GM12878 (cell line): ENCODE measurements around the gene COG4. TPM values are rescaled to one million over a fixed set of nuclear protein-coding genes. Genes with fewer than 3 reads are reported as not detected.
A peak's percentile ranks its signal among the peaks of the same experiment; 100 is the strongest.

ENCODE experiments used
- ATAC-seq: fragments of 200-7000 bp; cut with Tn5 transposase; 3 replicates; pipeline ENCODE4 v1.9.1; 2020; ENCODE audit warnings: mild to moderate bottlenecking, moderate library complexity
- BruUV-seq: library from RNA; stranded (reverse); fragments of 400-500 nt; replicated peaks from 2 replicates; lab custom pipeline; 2021; lab: Mats Ljungman, UMichigan
- CTCF ChIA-PET: fragments of 300-600 bp; sonication (Branson Sonifier 250); formaldehyde crosslinking; extraction: SDS; loops from one replicate; lab custom pipeline; 2021; ENCODE audit warnings: inconsistent platforms; lab: Yijun Ruan, JAX
- POLR2A ChIA-PET: fragments of 350-600 bp; formaldehyde crosslinking; extraction: SDS; loops from one replicate; lab custom pipeline; 2021; ENCODE audit warnings: inconsistent platforms; lab: Charles Lee
- RAD21 ChIA-PET: fragments of 300-600 bp; sonication (Branson Sonifier 250); formaldehyde crosslinking; loops from one replicate; lab custom pipeline; 2023; ENCODE audit warnings: antibody characterized with exemption; ENCODE audit not compliant: unreplicated experiment; lab: Charles Lee
- SMC1A ChIA-PET: fragments of 300-600 bp; sonication (Branson Sonifier 250); formaldehyde crosslinking; loops from one replicate; lab custom pipeline; 2023; ENCODE audit not compliant: unreplicated experiment, uncharacterized antibody; lab: Charles Lee
- DNase-seq: peaks from one replicate; pipeline ENCODE4 v3.0.0-alpha.2; 2011; ENCODE audit warnings: low read depth, low spot score
- FAIRE-seq: peaks from 3 replicates; lab custom pipeline; 2011; peaks lifted over from hg19 to GRCh38; lab: Jason Lieb, UNC
- H2AFZ ChIP-seq: 2 replicates; pipeline ENCODE4 v1.6.0; 2011; ENCODE audit warnings: low read depth, low read length, control low read depth; ENCODE audit not compliant: control insufficient read depth
- H3K27ac ChIP-seq: 2 replicates; pipeline ENCODE4 v1.5.1; 2011; ENCODE audit warnings: control low read depth; ENCODE audit not compliant: control insufficient read depth, insufficient read depth
- H3K27me3 ChIP-seq, 2 experiments: replicated peaks in 1 of 2; 2 replicates each; pipeline versions ENCODE4 v1.6.0 to v1.6.1; 2011; ENCODE audit warnings: low read length in 1 of 2; ENCODE audit not compliant: control insufficient read depth in 2 of 2, insufficient read depth in 2 of 2
- H3K36me3 ChIP-seq, 2 experiments: 2 replicates each; pipeline ENCODE4 v1.5.1; 2011; ENCODE audit warnings: low read length in 1 of 2; ENCODE audit not compliant: control insufficient read depth in 2 of 2, insufficient read depth in 2 of 2
- H3K4me1 ChIP-seq: 2 replicates; pipeline ENCODE4 v1.6.1; 2011; ENCODE audit warnings: mild to moderate bottlenecking, low read length, moderate library complexity, mixed read lengths; ENCODE audit not compliant: control insufficient read depth, insufficient read depth
- H3K4me2 ChIP-seq: 2 replicates; pipeline ENCODE4 v1.6.0; 2011; ENCODE audit warnings: control low read depth; ENCODE audit not compliant: control insufficient read depth, insufficient read depth
- H3K4me3 ChIP-seq: fragments of 200-600 bp; sonication (generic); 2 replicates; pipeline ENCODE4 v1.5.1; 2016
- H3K79me2 ChIP-seq: 2 replicates; pipeline ENCODE4 v1.6.0; 2011; ENCODE audit warnings: low read length; ENCODE audit not compliant: control insufficient read depth, insufficient read depth
- H3K9ac ChIP-seq: 2 replicates; pipeline ENCODE4 v1.8.0; 2011; ENCODE audit warnings: low read length, control low read depth, mixed read lengths; ENCODE audit not compliant: control insufficient read depth, insufficient read depth
- H3K9me3 ChIP-seq: replicated peaks from 3 replicates; pipeline ENCODE4 v1.5.1; 2011; ENCODE audit warnings: mild to moderate bottlenecking, low read length; ENCODE audit not compliant: control insufficient read depth, insufficient read depth
- H4K20me1 ChIP-seq: 2 replicates; pipeline ENCODE4 v1.6.0; 2011; ENCODE audit not compliant: control insufficient read depth, insufficient read depth
- ATF7 ChIP-seq: fragments of 450-650 bp; IDR thresholded peaks from 2 replicates; pipeline ENCODE4 v1.6.1; 2016; ENCODE audit warnings: low read depth, mild to moderate bottlenecking
- BACH1 ChIP-seq: fragments of 450-650 bp; IDR thresholded peaks from 2 replicates; pipeline ENCODE4 v1.6.1; 2017; ENCODE audit warnings: mild to moderate bottlenecking, borderline replicate concordance
- BMI1 ChIP-seq: fragments of 450-650 bp; IDR thresholded peaks from 2 replicates; pipeline ENCODE4 v1.6.1; 2016; ENCODE audit warnings: mild to moderate bottlenecking, moderate library complexity, borderline replicate concordance
- CBX5 ChIP-seq: sonication (generic); IDR thresholded peaks from 2 replicates; pipeline ENCODE4 v1.6.1; 2016; ENCODE audit warnings: low read depth, moderate library complexity, mild to moderate bottlenecking, inconsistent platforms
- EGR1 ChIP-seq, 2 experiments: IDR thresholded peaks; 1 replicate in 1 of 2; 2 replicates in 1 of 2; pipeline ENCODE4 v1.6.1; 2011 to 2012; ENCODE audit warnings: low read depth in 2 of 2, low read length in 2 of 2, borderline replicate concordance in 1 of 2, mild to moderate bottlenecking in 1 of 2, moderate library complexity in 1 of 2
- FOXM1 ChIP-seq: IDR thresholded peaks from 2 replicates; pipeline ENCODE4 v1.6.1; 2012; ENCODE audit warnings: low read depth, mild to moderate bottlenecking, inconsistent platforms, low read length, moderate library complexity
- KDM1A ChIP-seq: fragments of 200-600 bp; sonication (generic); IDR thresholded peaks from 2 replicates; pipeline ENCODE4 v1.6.1; 2016; ENCODE audit warnings: borderline replicate concordance
- MYB ChIP-seq: fragments of 150-350 bp; IDR thresholded peaks from 2 replicates; pipeline ENCODE4 v1.6.1; 2014; ENCODE audit warnings: mild to moderate bottlenecking, low read depth, low read length, borderline replicate concordance
- NR2F1 ChIP-seq: fragments of 450-650 bp; conservative IDR thresholded peaks from 2 replicates; pipeline ENCODE4 v1.6.1; 2017; ENCODE audit warnings: mild to moderate bottlenecking
- RAD21 ChIP-seq: IDR thresholded peaks from 2 replicates; pipeline ENCODE4 v1.6.1; 2011; ENCODE audit warnings: mild to moderate bottlenecking, low read depth, low read length, moderate library complexity; ENCODE audit not compliant: insufficient read depth
- SMARCA5 ChIP-seq: fragments of 450-650 bp; IDR thresholded peaks from 2 replicates; pipeline ENCODE4 v1.6.1; 2017; ENCODE audit warnings: mild to moderate bottlenecking
- SPI1 ChIP-seq: IDR thresholded peaks from 2 replicates; pipeline ENCODE4 v1.6.1; 2011; ENCODE audit warnings: low read depth, mild to moderate bottlenecking, low read length, moderate library complexity, borderline replicate concordance; ENCODE audit not compliant: insufficient read depth
- TAF1 ChIP-seq: IDR thresholded peaks from 2 replicates; pipeline ENCODE4 v1.6.1; 2011; ENCODE audit warnings: mild to moderate bottlenecking, low read depth, low read length, borderline replicate concordance
- WGBS: methylation state at CpG from one replicate; pipeline ENCODE4 v1.1.6; 2016; ENCODE audit warnings: low lambda C conversion rate; ENCODE audit not compliant: insufficient replicate concordance, insufficient coverage; ENCODE audit errors: missing lambda C conversion rate; 5-methylcytosine and 5-hydroxymethylcytosine counted together
- in situ Hi-C: fragments of 300-500 bp; cut with MboI; formaldehyde crosslinking; loops from 9 replicates; pipeline ENCODE4 v1.14.3; 2018; ENCODE audit warnings: mixed read lengths
- intact Hi-C: fragments of 100-400 bp; cut with micrococcal nuclease; formaldehyde crosslinking; loops from one replicate; pipeline ENCODE4 v1.14.2; 2022; ENCODE audit not compliant: unreplicated experiment
- polyA plus RNA-seq, 11 experiments: library from polyadenylated mRNA; depleted of rRNA in 4 of 11; unstranded in 6 of 11; stranded (reverse) in 5 of 11; fragments of >200 nt; fragmentation: Nextera tagmentation in 4 of 11; fragmentation: Illumina TruSeq in 1 of 11; extraction: Ambion mirVana in 4 of 11; extraction: Trizol in 1 of 11; gene quantifications; 1 replicate in 1 of 11; 2 replicates in 10 of 11; pipeline versions ENCODE4 v1.2.1 to v1.2.3, GENCODE V29; 2011 to 2016; ENCODE audit warnings: inconsistent platforms in 2 of 11, missing spikeins in 2 of 11, low read depth in 1 of 11
- total RNA-seq, 4 experiments: library from RNA; depleted of rRNA in 3 of 4; stranded (reverse); fragments of >200 nt in 3 of 4; fragmentation: Illumina TruSeq in 1 of 4; extraction: Trizol in 1 of 4; gene quantifications; 2 replicates each; pipeline versions ENCODE4 v1.2.1 to v1.2.3, GENCODE V29; 2013 to 2021
- TF ChIP-seq, protein P1 (sequence below): IDR thresholded peaks from 2 replicates; pipeline ENCODE4 v1.6.1; 2012; ENCODE audit warnings: low read length, inconsistent platforms
- TF ChIP-seq, protein P2 (sequence below): fragments of 150-350 bp; IDR thresholded peaks from 2 replicates; pipeline ENCODE4 v1.6.1; 2014; ENCODE audit warnings: mild to moderate bottlenecking, low read depth, low read length
- TF ChIP-seq, protein P3 (sequence below): IDR thresholded peaks from 2 replicates; pipeline ENCODE4 v1.6.1; 2011; ENCODE audit warnings: low read depth, mild to moderate bottlenecking, low read length, moderate library complexity, borderline replicate concordance; ENCODE audit errors: extremely low read depth
- TF ChIP-seq, protein P4 (sequence below): fragments of 450-650 bp; conservative IDR thresholded peaks from 2 replicates; pipeline ENCODE4 v1.6.1; 2017; ENCODE audit warnings: mild to moderate bottlenecking, moderate library complexity

COG4 gene
- total and polyA plus RNA-seq, 10 of the 15 experiments (the other 5 are each of a cell fraction or from before 2014, with no cell fraction given) = 7.0 to 57.7 (median 33.0) TPM

- no TSS peak for BruUV-seq
- Histone ChIP-seq H3K9me3 (no peaks in the 10 kb centered on the region), H3K27ac (peak overlapping the region; percentile 71), H3K4me3 (peak overlapping the region; percentile 88), H3K9ac (peak overlapping the region; percentile 83), H3K36me3 (peaks cover 0 to 4% of the 10 kb centered on the region in 2 experiments; a peak in 1 of 4 replicates), H4K20me1 (no peaks in the 10 kb centered on the region), H3K4me2 (peak overlapping the region; percentile 78; the same call in 1 of the 2 replicates), H3K79me2 (peaks cover 50% of the 10 kb centered on the region), H3K4me1 (peaks cover 26% of the 10 kb centered on the region), H3K27me3 (no peaks in the 10 kb centered on the region), H2AFZ (peak overlapping the region; percentile 15; the same call in 1 of the 2 replicates)
- ChIA-PET CTCF (interaction anchor here (0.7 to 4.0 kb wide), 4 partner anchors 9 to 58 kb away, joined by 3 to 25 read pairs (median 3); partner anchors contain the start of gene FCSK), RAD21 (interaction anchor here (1.0 to 2.8 kb wide), 15 partner anchors 9 to 92 kb away, joined by 3 to 30 read pairs (median 5); partner anchors contain the start of genes COG4, DDX19A, FCSK and SF3B3), POLR2A (interaction anchor here (0.8 to 4.3 kb wide), 13 partner anchors 8 to 87 kb away, joined by 3 to 30 read pairs (median 5); partner anchors contain the start of gene FCSK), SMC1A (interaction anchor here (0.9 to 5.0 kb wide), 14 partner anchors 9 to 87 kb away, joined by 3 to 36 read pairs (median 5); partner anchors contain the start of gene FCSK)
- TF ChIP-seq, protein P1, sequence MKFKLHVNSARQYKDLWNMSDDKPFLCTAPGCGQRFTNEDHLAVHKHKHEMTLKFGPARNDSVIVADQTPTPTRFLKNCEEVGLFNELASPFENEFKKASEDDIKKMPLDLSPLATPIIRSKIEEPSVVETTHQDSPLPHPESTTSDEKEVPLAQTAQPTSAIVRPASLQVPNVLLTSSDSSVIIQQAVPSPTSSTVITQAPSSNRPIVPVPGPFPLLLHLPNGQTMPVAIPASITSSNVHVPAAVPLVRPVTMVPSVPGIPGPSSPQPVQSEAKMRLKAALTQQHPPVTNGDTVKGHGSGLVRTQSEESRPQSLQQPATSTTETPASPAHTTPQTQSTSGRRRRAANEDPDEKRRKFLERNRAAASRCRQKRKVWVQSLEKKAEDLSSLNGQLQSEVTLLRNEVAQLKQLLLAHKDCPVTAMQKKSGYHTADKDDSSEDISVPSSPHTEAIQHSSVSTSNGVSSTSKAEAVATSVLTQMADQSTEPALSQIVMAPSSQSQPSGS = no peak
- TF ChIP-seq SMARCA5 = 0 out of 2 replicates have a peak, but pooled peaks have one; percentile 60
- TF ChIP-seq TAF1 = no peak
- TF ChIP-seq EGR1 (IDR thresholded peaks at IDR 0.05; ENCODE audit: borderline replicate concordance in 1 of 2, low read depth in 2 of 2, low read length in 2 of 2) = 0 out of 3 replicates have a peak, but pooled peaks of 1 of the 2 experiments have one; percentile 8
- TF ChIP-seq, protein P2, sequence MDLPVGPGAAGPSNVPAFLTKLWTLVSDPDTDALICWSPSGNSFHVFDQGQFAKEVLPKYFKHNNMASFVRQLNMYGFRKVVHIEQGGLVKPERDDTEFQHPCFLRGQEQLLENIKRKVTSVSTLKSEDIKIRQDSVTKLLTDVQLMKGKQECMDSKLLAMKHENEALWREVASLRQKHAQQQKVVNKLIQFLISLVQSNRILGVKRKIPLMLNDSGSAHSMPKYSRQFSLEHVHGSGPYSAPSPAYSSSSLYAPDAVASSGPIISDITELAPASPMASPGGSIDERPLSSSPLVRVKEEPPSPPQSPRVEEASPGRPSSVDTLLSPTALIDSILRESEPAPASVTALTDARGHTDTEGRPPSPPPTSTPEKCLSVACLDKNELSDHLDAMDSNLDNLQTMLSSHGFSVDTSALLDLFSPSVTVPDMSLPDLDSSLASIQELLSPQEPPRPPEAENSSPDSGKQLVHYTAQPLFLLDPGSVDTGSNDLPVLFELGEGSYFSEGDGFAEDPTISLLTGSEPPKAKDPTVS = no peak
- TF ChIP-seq, protein P3, sequence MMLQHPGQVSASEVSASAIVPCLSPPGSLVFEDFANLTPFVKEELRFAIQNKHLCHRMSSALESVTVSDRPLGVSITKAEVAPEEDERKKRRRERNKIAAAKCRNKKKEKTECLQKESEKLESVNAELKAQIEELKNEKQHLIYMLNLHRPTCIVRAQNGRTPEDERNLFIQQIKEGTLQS = no peak
- no peak for TF ChIP-seq KDM1A
- TF ChIP-seq ATF7 = no peak
- TF ChIP-seq NR2F1 = no peak
- no peak for TF ChIP-seq FOXM1
- no peak for TF ChIP-seq SPI1
- TF ChIP-seq BMI1 = no peak
- TF ChIP-seq, protein P4, sequence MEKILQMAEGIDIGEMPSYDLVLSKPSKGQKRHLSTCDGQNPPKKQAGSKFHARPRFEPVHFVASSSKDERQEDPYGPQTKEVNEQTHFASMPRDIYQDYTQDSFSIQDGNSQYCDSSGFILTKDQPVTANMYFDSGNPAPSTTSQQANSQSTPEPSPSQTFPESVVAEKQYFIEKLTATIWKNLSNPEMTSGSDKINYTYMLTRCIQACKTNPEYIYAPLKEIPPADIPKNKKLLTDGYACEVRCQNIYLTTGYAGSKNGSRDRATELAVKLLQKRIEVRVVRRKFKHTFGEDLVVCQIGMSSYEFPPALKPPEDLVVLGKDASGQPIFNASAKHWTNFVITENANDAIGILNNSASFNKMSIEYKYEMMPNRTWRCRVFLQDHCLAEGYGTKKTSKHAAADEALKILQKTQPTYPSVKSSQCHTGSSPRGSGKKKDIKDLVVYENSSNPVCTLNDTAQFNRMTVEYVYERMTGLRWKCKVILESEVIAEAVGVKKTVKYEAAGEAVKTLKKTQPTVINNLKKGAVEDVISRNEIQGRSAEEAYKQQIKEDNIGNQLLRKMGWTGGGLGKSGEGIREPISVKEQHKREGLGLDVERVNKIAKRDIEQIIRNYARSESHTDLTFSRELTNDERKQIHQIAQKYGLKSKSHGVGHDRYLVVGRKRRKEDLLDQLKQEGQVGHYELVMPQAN = peak; percentile 60; the same call in 1 of the 2 replicates
- 0 out of 2 replicates have a peak, but pooled peaks have one; percentile 36 for TF ChIP-seq BACH1
- no peak for TF ChIP-seq RAD21
- no peak for TF ChIP-seq CBX5
- no peak for TF ChIP-seq MYB
- in situ Hi-C loops = no loop called here
- FAIRE-seq (no peak), ATAC-seq (no peak), DNase-seq (no peak)
- intact Hi-C loops = loop anchor here (2.0 to 10.0 kb wide), 4 partner anchors 38 to 874 kb away; partner anchors contain the start of genes COG4, NFAT5 and SF3B3
- WGBS = 0% methylated on average over 1 of the region's 39 CpGs
Observed at GRCh38 chr16:70438585-70438968, 84.8 kb downstream of the COG4 start.
